ENCODE results near the gene JPH2.

JPH2 gene

DNA sequence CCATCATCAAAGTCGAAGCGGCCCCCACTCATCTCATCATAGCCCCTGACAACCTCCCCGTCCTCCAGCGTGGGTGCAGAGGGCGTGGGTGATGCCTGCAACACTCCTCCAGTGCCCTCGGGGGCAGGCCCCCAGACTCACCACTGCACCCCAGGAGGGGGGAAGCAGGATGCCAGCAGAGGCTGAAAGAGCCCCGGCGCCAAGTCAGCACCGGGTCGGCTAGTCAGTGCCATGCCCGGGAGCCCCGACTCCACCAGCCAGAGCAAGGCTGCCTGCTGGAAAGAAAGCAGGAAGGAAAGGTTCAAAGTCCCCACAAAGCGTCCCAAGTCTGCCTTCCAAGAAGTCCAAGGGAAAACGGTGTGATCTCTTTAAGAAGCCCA, 324 bp downstream of the JPH2 start:
- no peak for DNase-seq

- DNase-seq, result no peak
Observed at GRCh38 chr20:44186201-44186600, 787 bp downstream of the JPH2 start.

DNA sequence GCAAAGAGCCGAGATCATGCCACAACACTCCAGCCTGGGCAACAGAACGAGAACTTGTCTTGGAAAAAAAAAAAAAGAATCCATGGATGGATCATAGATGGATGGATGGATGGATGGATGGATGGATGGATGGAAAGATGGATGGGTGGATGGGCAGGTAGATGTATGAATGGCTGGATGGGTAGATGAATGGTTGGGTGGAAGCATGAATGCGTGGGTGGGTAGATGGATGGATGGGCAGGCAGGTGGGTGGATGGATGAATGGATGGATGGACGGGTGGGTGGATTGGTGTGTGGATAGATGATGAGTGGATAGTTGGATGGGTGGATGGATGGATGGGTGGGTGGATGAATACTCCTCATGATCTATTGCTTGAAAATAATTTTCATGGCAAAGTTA, 1.4 kb downstream of the JPH2 start:
- DNase-seq, result no peak

DNA sequence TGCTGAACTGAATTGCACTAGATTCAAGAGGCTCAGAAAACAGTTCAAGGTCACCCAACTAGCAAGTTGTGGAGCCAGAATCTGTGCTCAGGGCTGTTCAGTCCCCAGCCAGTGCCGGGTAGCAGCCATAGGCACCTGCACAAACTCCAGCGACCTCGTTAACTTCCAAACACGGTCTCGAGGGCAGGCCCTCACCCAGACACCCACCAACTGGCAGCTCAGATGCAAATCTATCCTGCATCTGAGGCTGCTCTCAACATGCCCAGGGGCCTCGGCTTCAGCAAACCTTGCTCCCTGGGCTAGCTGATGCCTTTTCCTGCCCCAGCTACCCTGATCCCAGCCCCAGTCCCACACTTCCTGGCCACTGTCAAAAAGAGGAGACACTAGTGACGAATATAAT, 3.7 kb downstream of the JPH2 start:
- DNase-seq, result no peak

DNA sequence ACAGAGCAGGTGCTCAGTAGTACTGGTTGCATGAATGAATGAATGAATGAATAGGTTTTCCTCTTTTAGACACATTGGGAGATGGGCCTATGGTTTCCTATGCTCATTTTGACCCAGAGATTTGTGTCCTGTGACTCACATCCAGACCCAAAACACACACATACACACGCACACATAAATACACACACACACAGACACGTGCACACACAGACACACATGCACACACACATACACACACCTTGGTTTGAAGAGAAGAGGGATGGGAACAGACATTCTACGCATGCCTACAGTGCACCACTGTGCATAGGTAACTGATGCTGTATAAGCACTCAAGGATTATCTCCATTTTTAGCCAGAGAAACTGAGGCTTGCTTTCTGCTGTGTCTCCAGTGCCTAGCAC, 4.1 kb downstream of the JPH2 start:
- no peak for DNase-seq

GRCh38 chr20:44182135-44182765, 4.7 kb downstream of the JPH2 start:
- no peak for DNase-seq

DNA sequence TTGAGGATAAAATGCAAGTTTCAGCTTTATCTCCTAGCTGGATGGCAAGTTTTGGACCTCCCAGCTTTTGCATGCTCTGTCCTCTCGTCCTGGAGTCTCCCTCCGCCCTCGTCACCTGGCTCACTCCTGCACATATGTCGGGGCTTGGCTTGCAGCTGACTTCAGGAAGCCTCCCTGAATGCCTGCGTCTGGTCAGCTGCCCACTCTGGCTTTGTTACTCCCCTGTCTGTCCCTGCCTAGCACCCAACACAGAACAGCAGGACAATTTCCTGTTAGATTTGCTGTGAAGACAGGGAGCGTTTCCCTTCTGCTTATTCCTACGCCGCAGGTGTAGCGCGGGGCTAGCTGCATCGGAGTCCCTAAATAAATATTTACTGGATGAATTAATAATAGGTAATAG, 5.4 kb downstream of the JPH2 start:
- DNase-seq, result no peak

DNA sequence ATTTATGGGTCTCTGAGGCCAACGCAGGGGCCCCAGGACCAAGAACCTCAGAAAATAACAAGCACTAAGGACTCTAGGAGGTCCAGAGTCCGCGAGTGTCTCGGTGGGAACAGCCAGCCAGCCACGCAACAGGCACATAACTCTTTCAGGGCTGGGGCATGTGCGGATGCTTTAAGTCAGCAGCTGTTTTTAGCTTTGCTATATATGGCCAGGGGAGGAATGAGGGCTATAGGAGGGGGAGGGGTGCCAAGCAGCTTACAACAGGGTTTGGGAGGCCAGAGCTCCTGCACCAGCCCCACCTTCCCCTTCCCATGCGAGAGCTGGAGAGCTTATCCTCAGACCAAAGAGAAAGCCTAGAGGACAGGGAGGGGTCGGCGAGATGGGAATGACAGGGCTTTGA, 6.2 kb downstream of the JPH2 start:
- DNase-seq, result no peak

GRCh38 chr20:44176833-44177534, 10.0 kb downstream of the JPH2 start:
- no peak for DNase-seq

GRCh38 chr20:44174996-44175765, 11.8 kb downstream of the JPH2 start:
- no peak for DNase-seq

DNA sequence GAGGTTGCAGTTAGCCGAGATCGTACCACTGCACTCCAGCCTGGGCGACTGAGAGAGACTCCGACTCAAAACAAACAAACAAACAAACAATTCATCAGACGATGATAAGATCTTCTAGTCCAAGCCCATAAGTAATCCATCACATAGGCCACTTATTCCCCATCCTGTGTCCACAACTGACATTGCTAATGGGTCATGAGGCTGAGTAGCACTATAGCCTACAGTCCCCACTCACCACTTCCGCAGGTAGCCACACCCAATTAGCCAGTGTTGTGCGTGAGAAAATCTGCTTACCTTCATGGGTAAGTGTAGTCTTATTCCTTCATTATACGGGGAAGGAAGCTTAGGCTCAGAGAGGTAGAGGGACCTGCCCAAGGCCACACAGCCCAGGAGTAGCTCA, 13.1 kb downstream of the JPH2 start:
- no peak for DNase-seq

- no peak for DNase-seq
Observed at GRCh38 chr20:44173116-44173515, 13.9 kb downstream of the JPH2 start.

GRCh38 chr20:44172572-44172950, 14.4 kb downstream of the JPH2 start:
- no peak for DNase-seq

GRCh38 chr20:44171775-44172571, 15.0 kb downstream of the JPH2 start:
- DNase-seq, result no peak

GRCh38 chr20:44170816-44171410, 16.1 kb downstream of the JPH2 start:
- DNase-seq, result no peak

- no peak for DNase-seq
Observed at GRCh38 chr20:44167736-44168135, 19.3 kb downstream of the JPH2 start.

DNA sequence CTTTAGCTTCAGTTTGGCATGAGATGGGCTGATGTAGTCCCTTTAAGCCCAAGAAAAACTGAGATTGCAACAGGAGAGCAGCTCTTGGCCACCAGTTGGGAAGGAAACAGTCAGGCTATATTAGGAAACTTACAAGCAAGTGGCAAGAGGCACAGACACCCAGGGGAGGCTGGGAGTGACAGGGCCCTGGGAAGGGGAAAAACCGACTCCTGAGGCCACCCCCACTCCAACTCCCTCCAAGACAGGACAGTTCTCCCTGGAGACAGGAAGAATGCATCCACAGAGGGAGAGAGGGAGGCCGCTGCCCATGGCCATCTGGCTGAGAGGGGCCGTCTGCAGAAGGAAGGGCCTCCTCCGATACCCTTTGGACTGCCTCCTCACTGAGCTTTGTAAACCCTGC, 20.5 kb downstream of the JPH2 start:
- no peak for DNase-seq

DNA sequence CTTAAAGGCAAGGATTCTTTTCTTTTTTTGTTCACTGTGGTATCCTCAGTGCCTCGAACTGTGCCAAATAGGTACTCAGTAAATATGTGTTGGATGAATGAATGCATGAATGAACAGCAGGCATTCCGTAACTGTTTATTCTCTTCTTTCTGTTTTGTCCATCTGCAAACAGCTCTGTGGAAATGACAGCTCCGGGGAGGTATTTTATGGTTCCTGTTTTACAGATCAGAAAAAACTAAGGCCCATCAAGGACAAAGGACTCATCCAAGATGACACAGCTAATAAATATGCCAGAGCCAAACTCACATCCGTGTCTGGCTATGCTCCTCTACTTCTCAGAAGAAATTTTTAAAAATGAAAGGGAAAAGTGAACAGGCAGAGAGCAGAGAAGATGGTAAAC, 21.0 kb downstream of the JPH2 start:
- DNase-seq, result no peak

DNA sequence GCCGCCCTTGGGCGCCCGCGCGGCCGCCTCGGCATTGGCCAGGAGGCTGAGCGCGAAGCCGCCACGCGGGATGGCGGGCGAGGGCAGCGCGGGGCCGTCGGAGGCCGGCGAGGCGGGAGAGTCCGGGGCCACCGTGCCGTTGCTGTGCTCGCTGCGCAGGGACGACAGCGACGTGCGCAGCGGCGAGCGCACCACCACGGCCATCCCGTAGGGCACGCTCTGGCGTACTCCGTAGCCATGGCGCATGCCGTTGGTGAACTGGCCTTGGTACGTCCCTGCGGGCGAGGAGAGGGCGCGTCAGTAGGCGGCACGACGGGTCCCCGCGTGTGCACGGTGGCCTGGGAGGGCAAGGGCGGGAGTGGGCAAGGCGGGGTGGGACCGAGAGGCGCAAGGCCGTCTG, 26.9 kb downstream of the JPH2 start:
- DNase-seq, result no peak

DNA sequence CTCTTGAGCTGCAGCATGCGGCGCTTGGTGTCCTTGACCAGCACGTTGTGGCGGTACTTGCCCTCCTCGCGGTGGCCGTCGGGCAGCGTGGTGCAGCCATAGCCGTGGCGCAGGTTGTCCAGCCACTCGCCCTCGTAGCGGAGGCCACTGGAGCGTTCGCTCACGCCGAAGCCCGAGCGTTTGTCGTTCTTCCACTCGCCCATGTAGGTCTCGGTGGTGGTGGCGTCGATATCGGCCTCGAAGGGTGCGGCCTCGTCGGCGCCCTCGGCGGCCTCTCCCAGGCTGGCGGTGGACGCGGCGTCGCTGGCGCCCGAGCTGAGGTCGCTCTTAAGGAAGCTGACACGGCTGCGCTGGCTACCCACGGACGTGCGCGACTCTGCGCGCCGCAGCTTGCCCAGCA, 27.3 kb downstream of the JPH2 start:
- no peak for DNase-seq

DNA sequence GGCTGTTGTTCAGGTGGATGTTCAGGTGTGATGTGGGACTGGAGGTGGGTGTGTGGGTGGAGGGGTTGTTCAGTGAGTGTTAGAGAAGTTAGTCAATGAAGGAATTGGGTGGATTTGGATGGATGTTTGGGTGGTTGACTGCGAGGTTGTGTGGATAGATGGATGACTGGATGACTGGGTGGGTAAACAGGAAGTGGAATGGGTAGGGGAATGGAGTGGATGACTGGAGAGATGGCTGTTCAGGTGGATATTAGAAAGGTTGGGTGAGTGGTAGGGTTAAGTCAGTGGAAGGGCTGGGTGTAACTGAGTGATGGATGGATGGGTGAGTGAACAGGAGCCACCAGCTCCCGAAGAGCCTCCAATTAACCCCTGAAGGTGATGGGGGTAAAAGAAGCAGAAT, 27.9 kb downstream of the JPH2 start:
- DNase-seq, result no peak

DNA sequence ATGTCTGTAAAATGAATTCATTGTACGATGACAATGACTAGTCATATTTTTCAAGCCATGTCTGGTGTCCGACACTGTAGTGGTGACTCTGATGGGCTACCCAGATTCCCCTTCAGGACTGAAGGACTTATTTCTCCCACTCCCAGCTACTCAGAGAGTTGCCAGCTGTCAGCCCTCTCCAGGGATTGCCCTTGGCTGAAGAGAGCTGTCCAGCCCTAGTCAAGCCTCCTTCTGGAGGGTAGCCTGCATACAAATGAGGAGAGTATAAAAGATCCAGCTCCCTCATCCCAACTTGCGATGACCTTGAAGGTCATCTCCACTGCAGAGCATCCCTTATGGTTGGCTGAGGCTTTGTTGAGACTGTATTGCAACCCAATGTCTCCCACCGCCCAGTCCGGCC, 29.9 kb downstream of the JPH2 start:
- no peak for DNase-seq

- DNase-seq, result no peak
Observed at GRCh38 chr20:44154521-44155001, 32.4 kb downstream of the JPH2 start.
